Suppressor macrophage treated with lipopolysaccharide for 4 hours (primary cell): ENCODE data around the gene EPAS1.

Source experiments
- DNase-seq: peaks from one replicate; pipeline ENCODE4 v3.0.0-alpha.2; 2020

The EPAS1 gene

GRCh38 chr2:46296840-46297545, at the start of gene EPAS1:
TSS of gene EPAS1 (plus strand) at chr2:46297407. CDS start at chr2:46297912, 505 bp downstream.
- peak; percentile 94 for DNase-seq

- DNase-seq = no peak
These were observed 49.0 kb upstream of the EPAS1 start for GRCh38 chr2:46248171-46248570.

GRCh38 chr2:46249654-46250053, 47.6 kb upstream of the EPAS1 start:
- DNase-seq = no peak

GRCh38 chr2:46252891-46253659, 44.1 kb upstream of the EPAS1 start:
- no peak for DNase-seq

- DNase-seq = no peak
These were observed 42.7 kb upstream of the EPAS1 start for GRCh38 chr2:46254474-46254873.

- DNase-seq = peak; percentile 54
These were observed 40.6 kb upstream of the EPAS1 start for GRCh38 chr2:46256563-46257142.

- no peak for DNase-seq
These were observed 39.7 kb upstream of the EPAS1 start for GRCh38 chr2:46257476-46257875.

- no peak for DNase-seq
These were observed 39.2 kb upstream of the EPAS1 start for GRCh38 chr2:46257980-46258379.

GRCh38 chr2:46258937-46259776, 38.0 kb upstream of the EPAS1 start:
- no peak for DNase-seq

GRCh38 chr2:46259777-46260168, 37.4 kb upstream of the EPAS1 start:
- no peak for DNase-seq

GRCh38 chr2:46260305-46260704, 36.9 kb upstream of the EPAS1 start:
- DNase-seq = peak; percentile 16

GRCh38 chr2:46262248-46262938, 34.8 kb upstream of the EPAS1 start:
- DNase-seq = no peak

- no peak for DNase-seq
These were observed 33.9 kb upstream of the EPAS1 start for GRCh38 chr2:46263347-46263746.

GRCh38 chr2:46264447-46264846, 32.8 kb upstream of the EPAS1 start:
- no peak for DNase-seq

GRCh38 chr2:46266134-46266533, 31.1 kb upstream of the EPAS1 start:
- no peak for DNase-seq

- no peak for DNase-seq
These were observed 29.6 kb upstream of the EPAS1 start for GRCh38 chr2:46267616-46268015.

GRCh38 chr2:46268196-46268595, 29.0 kb upstream of the EPAS1 start:
- DNase-seq = peak; percentile 86

GRCh38 chr2:46269001-46269400, 28.2 kb upstream of the EPAS1 start:
- no peak for DNase-seq

GRCh38 chr2:46269544-46270273, 27.5 kb upstream of the EPAS1 start:
- DNase-seq = peak; percentile 46

- peak; percentile 27 for DNase-seq
These were observed 26.8 kb upstream of the EPAS1 start for GRCh38 chr2:46270384-46270783.

- DNase-seq = no peak
These were observed 23.9 kb upstream of the EPAS1 start for GRCh38 chr2:46273225-46273863.
